Adrenal gland (tissue), 12 donors: Measurements from ENCODE around the gene GAL3ST3. TPM values are rescaled to one million over a fixed set of nuclear protein-coding genes. Genes with fewer than 3 reads are reported as not detected.

Source experiments
- DNase-seq, 7 donors: peaks; one replicate each; pipeline ENCODE4 v3.0.0-alpha.2; 2019 to 2020
- H3K27ac ChIP-seq, 5 donors: fragments of 200-600 bp; sonication (generic) in 4 of 5; 1 replicate in 3 of 5; 2 replicates in 2 of 5; pipeline versions ENCODE4 v1.5.1 to v1.8.0; 2016 to 2020; ENCODE audit warnings: mild to moderate bottlenecking in 1 of 5
- H3K27me3 ChIP-seq: fragments of 200-600 bp; 2 replicates; pipeline ENCODE4 v1.8.0; 2021
- H3K36me3 ChIP-seq, 2 donors: fragments of 200-600 bp; replicated peaks in 1 of 2; 1 replicate in 1 of 2; 2 replicates in 1 of 2; pipeline versions ENCODE4 v1.5.1 to v1.8.0; 2018 to 2022
- H3K4me1 ChIP-seq, 2 donors: fragments of 200-600 bp; replicated peaks in 1 of 2; 1 replicate in 1 of 2; 2 replicates in 1 of 2; pipeline versions ENCODE4 v1.5.1 to v1.8.0; 2018 to 2021
- H3K4me3 ChIP-seq, 4 donors: fragments of 200-600 bp; sonication (generic) in 3 of 4; one replicate each; pipeline ENCODE4 v1.5.1; 2016 to 2018
- H3K9me3 ChIP-seq, 3 donors: fragments of 200-600 bp; sonication (generic) in 1 of 3; replicated peaks in 1 of 3; 1 replicate in 2 of 3; 2 replicates in 1 of 3; pipeline versions ENCODE4 v1.5.1 to v1.8.0; 2016 to 2021
- POLR2A ChIP-seq, 2 donors: fragments of 450-650 bp; IDR thresholded peaks; one replicate each; pipeline ENCODE4 v1.6.1; 2017; ENCODE audit warnings: antibody characterized with exemption in 2 of 2, mild to moderate bottlenecking in 2 of 2, moderate library complexity in 1 of 2
- WGBS, 4 donors: extraction: QIAGEN DNeasy Blood & Tissue Kit in 2 of 4; methylation state at CpG; one replicate each; pipeline versions ENCODE4 v1.1.5 to v1.1.7; 2013 to 2017; 5-methylcytosine and 5-hydroxymethylcytosine counted together
- intact Hi-C, 2 donors: fragments of 100-400 bp; cut with DNase I; formaldehyde crosslinking; loops; one replicate each; pipeline versions ENCODE4 v1.14.1 to v1.15.0; 2022 to 2023
- polyA plus RNA-seq, 3 donors: library from polyadenylated mRNA; stranded (reverse); fragments of 200-250 nt in 2 of 3; fragments of 350-450 nt in 1 of 3; fragmentation: Illumina TruSeq in 1 of 3; extraction: RNeasy Lipid Tissue Mini Kit (QIAGEN cat#74804) in 1 of 3; gene quantifications; one replicate each; pipeline ENCODE4 v1.2.3, GENCODE V29; 2013 to 2014
- total RNA-seq, 9 donors: library from RNA; depleted of rRNA in 4 of 9; stranded (reverse); fragments of >200 nt in 4 of 9; fragments of 120-200 nt in 1 of 9; fragmentation: NEBNext Ultra II Directional in 1 of 9; extraction: Animal tissue kit (Norgen Biotek cat#: 25700) in 1 of 9; gene quantifications; one replicate each; pipeline versions ENCODE4 v1.1.0 to v1.2.4, GENCODE V29; 2013 to 2023
- TF ChIP-seq, protein P1 (sequence below), 6 experiments: fragments of 450-650 bp in 4 of 6; fragments of 200-600 bp in 2 of 6; sonication (generic) in 1 of 6; IDR thresholded peaks; 1 replicate in 5 of 6; 2 replicates in 1 of 6; pipeline versions ENCODE4 v1.5.1 to v1.8.0; 2016 to 2021; ENCODE audit warnings: antibody characterized with exemption in 6 of 6, mild to moderate bottlenecking in 2 of 6, moderate library complexity in 1 of 6
- donor health status: healthy with polysubstance abuse.
- donor health status: Bipolar disorder and iron deficiency.
- donor health status: DM: yes; HTN: yes; CAD: no.
- donor health status: DM: no; HTN: no; CAD: no.
- donor health status: DM: no; HTN: no; CAD: no.
- donor health status: DM: yes; HTN: yes; CAD: no.

Gene GAL3ST3
- total and polyA plus RNA-seq, 12 donors: 0.11 to 0.41 (median 0.22) TPM; not detected in 8

DNA sequence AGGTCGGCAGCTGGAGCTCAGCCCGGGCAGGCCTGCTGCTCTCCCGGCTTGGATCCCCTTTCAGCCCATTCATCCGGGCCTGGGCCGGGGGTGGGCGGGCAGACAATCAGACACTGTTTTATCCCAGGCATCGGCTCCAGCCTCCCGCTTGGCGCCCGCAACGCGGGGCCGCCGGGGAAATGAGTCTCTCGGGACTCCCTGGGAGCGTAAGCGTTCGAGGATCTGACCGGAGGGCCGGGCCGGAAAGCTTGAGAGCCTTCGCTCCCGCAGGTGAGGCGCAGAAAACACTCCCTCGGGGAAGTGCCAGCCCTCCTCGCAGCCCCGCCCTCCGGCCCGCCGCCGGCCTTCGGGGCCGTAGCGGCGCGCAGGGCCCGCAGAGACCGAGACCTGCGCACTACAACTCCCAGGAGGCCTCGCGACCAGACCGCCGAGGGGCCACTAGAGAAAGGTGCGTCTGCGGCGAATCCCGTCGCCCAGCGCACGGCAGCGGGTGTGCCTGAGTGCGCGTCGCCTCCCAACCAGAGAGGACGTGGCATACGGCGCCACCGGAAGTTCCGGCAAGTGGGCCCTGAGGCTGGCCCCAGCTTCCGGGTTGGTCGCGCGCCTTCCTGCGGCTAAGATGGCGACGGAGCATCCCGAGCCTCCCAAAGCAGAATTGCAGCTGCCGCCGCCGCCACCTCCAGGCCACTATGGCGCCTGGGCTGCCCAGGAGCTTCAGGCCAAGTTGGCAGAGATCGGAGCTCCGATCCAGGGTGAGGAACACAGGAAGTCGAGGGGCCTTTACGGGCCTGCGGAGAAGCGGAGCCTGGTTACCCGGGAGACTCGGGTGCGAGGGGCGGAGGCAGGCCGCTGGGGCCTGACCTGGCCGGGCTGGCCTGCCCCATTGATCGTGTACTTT lies 3.1 kb upstream of the GAL3ST3 start, which contains the start of gene SF3B2:
SF3B2 (plus strand) TSS at position 599 of the 898 bp plus-strand sequence; CDS start at position 620, 21 bp downstream.
- peak within 1 kb of the TSS; percentile 39 to 89 (median 79) for H3K4me3 ChIP-seq
- TF ChIP-seq, protein P1, sequence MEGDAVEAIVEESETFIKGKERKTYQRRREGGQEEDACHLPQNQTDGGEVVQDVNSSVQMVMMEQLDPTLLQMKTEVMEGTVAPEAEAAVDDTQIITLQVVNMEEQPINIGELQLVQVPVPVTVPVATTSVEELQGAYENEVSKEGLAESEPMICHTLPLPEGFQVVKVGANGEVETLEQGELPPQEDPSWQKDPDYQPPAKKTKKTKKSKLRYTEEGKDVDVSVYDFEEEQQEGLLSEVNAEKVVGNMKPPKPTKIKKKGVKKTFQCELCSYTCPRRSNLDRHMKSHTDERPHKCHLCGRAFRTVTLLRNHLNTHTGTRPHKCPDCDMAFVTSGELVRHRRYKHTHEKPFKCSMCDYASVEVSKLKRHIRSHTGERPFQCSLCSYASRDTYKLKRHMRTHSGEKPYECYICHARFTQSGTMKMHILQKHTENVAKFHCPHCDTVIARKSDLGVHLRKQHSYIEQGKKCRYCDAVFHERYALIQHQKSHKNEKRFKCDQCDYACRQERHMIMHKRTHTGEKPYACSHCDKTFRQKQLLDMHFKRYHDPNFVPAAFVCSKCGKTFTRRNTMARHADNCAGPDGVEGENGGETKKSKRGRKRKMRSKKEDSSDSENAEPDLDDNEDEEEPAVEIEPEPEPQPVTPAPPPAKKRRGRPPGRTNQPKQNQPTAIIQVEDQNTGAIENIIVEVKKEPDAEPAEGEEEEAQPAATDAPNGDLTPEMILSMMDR (IDR thresholded peaks at IDR 0.05): no peak
- peak in 1 of 2 donors; percentile 62 for TF ChIP-seq POLR2A (IDR thresholded peaks at IDR 0.05)
- DNase-seq: peak; percentile 97 to 99 (median 98)
- intact Hi-C loops: no loop called here
- peaks cover 7 to 20% of the 10 kb centered on the region in 2 donors for H3K4me1 ChIP-seq
- H3K36me3 ChIP-seq: peaks cover 0 to 28% of the 10 kb centered on the region in 2 donors
- peak within 1 kb of the TSS in 4 of 5 donors; percentile 69 to 87 (median 78) for H3K27ac ChIP-seq
- no peaks in the 10 kb centered on the region for H3K9me3 ChIP-seq
- 0% methylated on average over 14 to 84 of the region's 84 CpGs for WGBS, 4 donors
- peaks cover 7% of the 10 kb centered on the region for H3K27me3 ChIP-seq

DNA sequence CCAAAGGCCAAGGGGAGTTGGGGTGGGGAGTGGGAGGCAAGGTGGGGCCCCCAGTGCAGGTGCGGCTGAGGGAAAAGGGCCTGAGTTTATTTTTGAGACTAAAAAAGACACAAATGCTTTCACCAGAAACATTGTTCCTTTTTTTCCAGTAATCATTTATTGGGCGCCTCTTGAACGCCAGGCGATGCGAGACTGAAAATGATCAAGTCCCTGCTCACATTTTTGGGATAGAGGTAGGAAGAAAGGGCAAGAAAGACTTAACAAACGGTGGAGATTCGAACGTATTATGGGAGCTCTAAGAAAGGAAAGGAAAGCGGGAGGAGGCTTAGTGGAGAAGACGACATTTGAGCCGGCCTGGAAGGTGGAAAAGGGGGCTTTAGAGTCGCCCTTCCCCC lies 2.4 kb upstream of the GAL3ST3 start:
- intact Hi-C loops: no loop called here
- peaks cover 7% of the 10 kb centered on the region for H3K27me3 ChIP-seq
- no peak for DNase-seq
- peak overlapping the region in 4 of 5 donors; percentile 69 to 87 (median 78) for H3K27ac ChIP-seq
- H3K4me1 ChIP-seq: peaks cover 7 to 20% of the 10 kb centered on the region in 2 donors
- 22 to 37% (median 35%) methylated on average over 12 of the region's 12 CpGs for whole genome bisulfite sequencing, 4 donors
- H3K36me3 ChIP-seq: peaks cover 0 to 22% of the 10 kb centered on the region in 2 donors
- no peak for TF ChIP-seq POLR2A (IDR thresholded peaks at IDR 0.05)
- TF ChIP-seq, protein P1 (IDR thresholded peaks at IDR 0.05): no peak
- peak overlapping the region in 2 of 4 donors; percentile 27 to 87 for H3K4me3 ChIP-seq
- no peaks in the 10 kb centered on the region for H3K9me3 ChIP-seq

DNA sequence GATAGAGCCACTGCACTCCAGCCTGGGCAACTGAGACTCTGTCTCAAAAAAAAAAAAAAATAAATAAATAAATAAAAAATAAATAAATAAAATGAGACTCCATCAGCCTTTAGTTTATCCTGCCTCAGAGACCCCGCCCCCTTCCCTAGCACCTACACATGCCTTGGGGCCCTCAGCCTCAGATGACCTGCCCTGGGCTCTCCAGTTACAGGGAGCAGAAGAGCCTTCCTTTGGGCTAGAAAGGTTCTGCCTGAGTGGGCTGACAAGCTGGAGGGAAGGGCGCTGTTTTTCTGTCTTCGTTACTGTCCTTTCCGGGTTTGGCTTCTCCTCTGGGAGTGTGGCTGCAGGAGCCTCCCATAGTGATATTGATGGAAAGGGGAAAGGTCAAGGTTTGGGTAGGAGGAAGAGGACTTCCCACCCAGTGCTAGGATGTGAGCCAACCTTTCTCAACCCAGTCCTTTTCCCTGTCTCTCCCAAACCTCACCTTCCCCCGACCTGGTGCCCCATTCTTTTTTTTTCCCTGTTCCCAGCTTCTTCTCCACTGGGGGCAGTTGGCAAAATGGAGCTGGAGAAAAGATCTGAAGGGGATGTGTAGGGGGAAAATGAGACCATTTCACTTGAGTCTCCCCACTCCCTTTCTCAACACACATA lies 1.7 kb upstream of the GAL3ST3 start:
- Histone ChIP-seq H3K4me1 (peaks cover 7 to 20% of the 10 kb centered on the region in 2 donors), H3K27ac (no peak overlapping the region), H3K9me3 (no peaks in the 10 kb centered on the region), H3K27me3 (peaks cover 7% of the 10 kb centered on the region), H3K36me3 (peaks cover 0 to 15% of the 10 kb centered on the region in 2 donors), H3K4me3 (no peak overlapping the region)
- WGBS, 4 donors: 66 to 74% (median 70%) methylated on average over 5 of the region's 5 CpGs
- DNase-seq: no peak
- intact Hi-C loops: no loop called here
- TF ChIP-seq, protein P1 (IDR thresholded peaks at IDR 0.05): no peak
- no peak for TF ChIP-seq POLR2A (IDR thresholded peaks at IDR 0.05)
